T-helper 2 cell (primary cell): Measurements from ENCODE around the gene PXYLP1.
A peak's percentile ranks its signal among the peaks of the same experiment; 100 is the strongest.
"Not testable (repeated sequence)": the region's sequence is repeated elsewhere in the genome, so short reads cannot be mapped to it uniquely, and the experiment has no call there.

ENCODE experiments used
- DNase-seq, 5 experiments: peaks; one replicate each; pipeline versions ENCODE4 v3.0.0 to v3.0.0-alpha.2; 2012 to 2022
- total RNA-seq, 2 donors: gene quantifications; one replicate each; lab custom pipeline; 2026; lab: John Stamatoyannopoulos, UW

The PXYLP1 gene
- 7.8 to 10.8 reads per million in 2 donors for total RNA-seq

- DNase-seq = peak; percentile 79 to 91 (median 83)
Observed at GRCh38 chr3:141231101-141231951, at the start of gene PXYLP1. Gene PXYLP1 (plus strand): TSS chr3:141231825. CDS start chr3:141260176, 28,351 bp downstream.

- no peak for DNase-seq
Observed at GRCh38 chr3:141183606-141184005, 48.0 kb upstream of the PXYLP1 start.

GRCh38 chr3:141184430-141184829, 47.2 kb upstream of the PXYLP1 start:
- no peak for DNase-seq

- DNase-seq = no peak
Observed at GRCh38 chr3:141191097-141191749, 40.4 kb upstream of the PXYLP1 start.

GRCh38 chr3:141192345-141192744, 39.3 kb upstream of the PXYLP1 start:
- peak; percentile 82 to 99 (median 89) for DNase-seq

GRCh38 chr3:141193066-141193830, 38.4 kb upstream of the PXYLP1 start:
- no peak for DNase-seq

GRCh38 chr3:141201122-141201521, 30.5 kb upstream of the PXYLP1 start:
- DNase-seq = no peak

- no peak for DNase-seq
Observed at GRCh38 chr3:141202682-141203081, 28.9 kb upstream of the PXYLP1 start.

- DNase-seq = no peak
Observed at GRCh38 chr3:141203866-141204265, 27.8 kb upstream of the PXYLP1 start.

GRCh38 chr3:141204343-141204742, 27.3 kb upstream of the PXYLP1 start:
- DNase-seq = no peak

- not testable (repeated sequence) for DNase-seq
Observed at GRCh38 chr3:141211306-141211705, 20.3 kb upstream of the PXYLP1 start.

- no peak for DNase-seq
Observed at GRCh38 chr3:141212101-141212500, 19.5 kb upstream of the PXYLP1 start.

- DNase-seq = no peak
Observed at GRCh38 chr3:141212555-141212954, 19.1 kb upstream of the PXYLP1 start.

GRCh38 chr3:141216975-141217374, 14.7 kb upstream of the PXYLP1 start:
- DNase-seq = no peak

- DNase-seq = no peak
Observed at GRCh38 chr3:141217389-141217788, 14.2 kb upstream of the PXYLP1 start.

- DNase-seq = no peak
Observed at GRCh38 chr3:141218162-141218835, 13.3 kb upstream of the PXYLP1 start.

GRCh38 chr3:141218926-141219325, 12.7 kb upstream of the PXYLP1 start:
- DNase-seq = no peak

- no peak for DNase-seq
Observed at GRCh38 chr3:141223673-141224166, 7.9 kb upstream of the PXYLP1 start.

GRCh38 chr3:141225939-141226338, 5.7 kb upstream of the PXYLP1 start:
- DNase-seq = no peak

- DNase-seq = no peak
Observed at GRCh38 chr3:141227216-141227615, 4.4 kb upstream of the PXYLP1 start.

GRCh38 chr3:141227752-141228151, 3.9 kb upstream of the PXYLP1 start:
- no peak for DNase-seq

- DNase-seq = peak in 1 of 5 experiments; percentile 27
Observed at GRCh38 chr3:141228395-141228794, 3.2 kb upstream of the PXYLP1 start.
